ENCODE results near the gene DSCAM.

DNA sequence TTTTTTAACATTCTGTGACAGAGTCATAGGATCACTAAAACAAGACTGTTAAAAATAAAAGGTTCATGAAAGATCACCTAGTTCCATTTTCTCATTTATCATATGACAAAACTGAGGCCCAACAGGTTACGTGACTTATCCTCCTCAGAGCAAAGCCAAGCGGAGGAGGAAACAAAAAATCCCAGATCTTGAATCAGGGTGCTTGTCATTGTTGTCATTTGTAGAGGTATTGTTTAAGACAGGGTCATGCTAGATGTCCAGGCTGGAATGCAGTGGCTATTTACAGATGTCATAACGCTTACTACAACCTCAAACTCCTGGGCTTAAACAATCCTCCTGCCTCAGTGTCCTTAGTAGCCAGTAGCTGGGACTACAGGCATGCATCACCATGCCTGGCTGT is 293.2 kb downstream of the DSCAM start:
- TF ChIP-seq, protein P1, sequence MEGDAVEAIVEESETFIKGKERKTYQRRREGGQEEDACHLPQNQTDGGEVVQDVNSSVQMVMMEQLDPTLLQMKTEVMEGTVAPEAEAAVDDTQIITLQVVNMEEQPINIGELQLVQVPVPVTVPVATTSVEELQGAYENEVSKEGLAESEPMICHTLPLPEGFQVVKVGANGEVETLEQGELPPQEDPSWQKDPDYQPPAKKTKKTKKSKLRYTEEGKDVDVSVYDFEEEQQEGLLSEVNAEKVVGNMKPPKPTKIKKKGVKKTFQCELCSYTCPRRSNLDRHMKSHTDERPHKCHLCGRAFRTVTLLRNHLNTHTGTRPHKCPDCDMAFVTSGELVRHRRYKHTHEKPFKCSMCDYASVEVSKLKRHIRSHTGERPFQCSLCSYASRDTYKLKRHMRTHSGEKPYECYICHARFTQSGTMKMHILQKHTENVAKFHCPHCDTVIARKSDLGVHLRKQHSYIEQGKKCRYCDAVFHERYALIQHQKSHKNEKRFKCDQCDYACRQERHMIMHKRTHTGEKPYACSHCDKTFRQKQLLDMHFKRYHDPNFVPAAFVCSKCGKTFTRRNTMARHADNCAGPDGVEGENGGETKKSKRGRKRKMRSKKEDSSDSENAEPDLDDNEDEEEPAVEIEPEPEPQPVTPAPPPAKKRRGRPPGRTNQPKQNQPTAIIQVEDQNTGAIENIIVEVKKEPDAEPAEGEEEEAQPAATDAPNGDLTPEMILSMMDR (conservative IDR thresholded peaks at IDR 0.05; ENCODE audit: low read depth in 2 of 2) = no peak
- TF ChIP-seq, protein P2, sequence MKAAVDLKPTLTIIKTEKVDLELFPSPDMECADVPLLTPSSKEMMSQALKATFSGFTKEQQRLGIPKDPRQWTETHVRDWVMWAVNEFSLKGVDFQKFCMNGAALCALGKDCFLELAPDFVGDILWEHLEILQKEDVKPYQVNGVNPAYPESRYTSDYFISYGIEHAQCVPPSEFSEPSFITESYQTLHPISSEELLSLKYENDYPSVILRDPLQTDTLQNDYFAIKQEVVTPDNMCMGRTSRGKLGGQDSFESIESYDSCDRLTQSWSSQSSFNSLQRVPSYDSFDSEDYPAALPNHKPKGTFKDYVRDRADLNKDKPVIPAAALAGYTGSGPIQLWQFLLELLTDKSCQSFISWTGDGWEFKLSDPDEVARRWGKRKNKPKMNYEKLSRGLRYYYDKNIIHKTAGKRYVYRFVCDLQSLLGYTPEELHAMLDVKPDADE (IDR thresholded peaks at IDR 0.05) = no peak
- TF ChIP-seq EZH2phosphoT487 (IDR thresholded peaks at IDR 0.05; ENCODE audit: unreplicated experiment) (no peak), POLR2AphosphoS5 (IDR thresholded peaks at IDR 0.05; ENCODE audit: low read depth) (no peak), EZH2 (IDR thresholded peaks at IDR 0.05; ENCODE audit: low read depth, unreplicated experiment) (no peak), JUNB (IDR thresholded peaks at IDR 0.05; ENCODE audit: unreplicated experiment) (no peak), CREB1 (CRISPR knock-in tag; IDR thresholded peaks at IDR 0.05; ENCODE audit: low read depth) (no peak), ZNF114 (CRISPR knock-in tag; IDR thresholded peaks at IDR 0.05) (no peak), ZNF331 (CRISPR knock-in tag; IDR thresholded peaks at IDR 0.05; ENCODE audit: low read depth) (no peak), STAT1 (IDR thresholded peaks at IDR 0.05; ENCODE audit: unreplicated experiment) (no peak), NANOG (IDR thresholded peaks at IDR 0.05; ENCODE audit: borderline replicate concordance) (no peak)
- TF ChIP-seq, protein P3, sequence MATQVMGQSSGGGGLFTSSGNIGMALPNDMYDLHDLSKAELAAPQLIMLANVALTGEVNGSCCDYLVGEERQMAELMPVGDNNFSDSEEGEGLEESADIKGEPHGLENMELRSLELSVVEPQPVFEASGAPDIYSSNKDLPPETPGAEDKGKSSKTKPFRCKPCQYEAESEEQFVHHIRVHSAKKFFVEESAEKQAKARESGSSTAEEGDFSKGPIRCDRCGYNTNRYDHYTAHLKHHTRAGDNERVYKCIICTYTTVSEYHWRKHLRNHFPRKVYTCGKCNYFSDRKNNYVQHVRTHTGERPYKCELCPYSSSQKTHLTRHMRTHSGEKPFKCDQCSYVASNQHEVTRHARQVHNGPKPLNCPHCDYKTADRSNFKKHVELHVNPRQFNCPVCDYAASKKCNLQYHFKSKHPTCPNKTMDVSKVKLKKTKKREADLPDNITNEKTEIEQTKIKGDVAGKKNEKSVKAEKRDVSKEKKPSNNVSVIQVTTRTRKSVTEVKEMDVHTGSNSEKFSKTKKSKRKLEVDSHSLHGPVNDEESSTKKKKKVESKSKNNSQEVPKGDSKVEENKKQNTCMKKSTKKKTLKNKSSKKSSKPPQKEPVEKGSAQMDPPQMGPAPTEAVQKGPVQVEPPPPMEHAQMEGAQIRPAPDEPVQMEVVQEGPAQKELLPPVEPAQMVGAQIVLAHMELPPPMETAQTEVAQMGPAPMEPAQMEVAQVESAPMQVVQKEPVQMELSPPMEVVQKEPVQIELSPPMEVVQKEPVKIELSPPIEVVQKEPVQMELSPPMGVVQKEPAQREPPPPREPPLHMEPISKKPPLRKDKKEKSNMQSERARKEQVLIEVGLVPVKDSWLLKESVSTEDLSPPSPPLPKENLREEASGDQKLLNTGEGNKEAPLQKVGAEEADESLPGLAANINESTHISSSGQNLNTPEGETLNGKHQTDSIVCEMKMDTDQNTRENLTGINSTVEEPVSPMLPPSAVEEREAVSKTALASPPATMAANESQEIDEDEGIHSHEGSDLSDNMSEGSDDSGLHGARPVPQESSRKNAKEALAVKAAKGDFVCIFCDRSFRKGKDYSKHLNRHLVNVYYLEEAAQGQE (IDR thresholded peaks at IDR 0.05; ENCODE audit: unreplicated experiment) = no peak
- TF ChIP-seq, protein P4, sequence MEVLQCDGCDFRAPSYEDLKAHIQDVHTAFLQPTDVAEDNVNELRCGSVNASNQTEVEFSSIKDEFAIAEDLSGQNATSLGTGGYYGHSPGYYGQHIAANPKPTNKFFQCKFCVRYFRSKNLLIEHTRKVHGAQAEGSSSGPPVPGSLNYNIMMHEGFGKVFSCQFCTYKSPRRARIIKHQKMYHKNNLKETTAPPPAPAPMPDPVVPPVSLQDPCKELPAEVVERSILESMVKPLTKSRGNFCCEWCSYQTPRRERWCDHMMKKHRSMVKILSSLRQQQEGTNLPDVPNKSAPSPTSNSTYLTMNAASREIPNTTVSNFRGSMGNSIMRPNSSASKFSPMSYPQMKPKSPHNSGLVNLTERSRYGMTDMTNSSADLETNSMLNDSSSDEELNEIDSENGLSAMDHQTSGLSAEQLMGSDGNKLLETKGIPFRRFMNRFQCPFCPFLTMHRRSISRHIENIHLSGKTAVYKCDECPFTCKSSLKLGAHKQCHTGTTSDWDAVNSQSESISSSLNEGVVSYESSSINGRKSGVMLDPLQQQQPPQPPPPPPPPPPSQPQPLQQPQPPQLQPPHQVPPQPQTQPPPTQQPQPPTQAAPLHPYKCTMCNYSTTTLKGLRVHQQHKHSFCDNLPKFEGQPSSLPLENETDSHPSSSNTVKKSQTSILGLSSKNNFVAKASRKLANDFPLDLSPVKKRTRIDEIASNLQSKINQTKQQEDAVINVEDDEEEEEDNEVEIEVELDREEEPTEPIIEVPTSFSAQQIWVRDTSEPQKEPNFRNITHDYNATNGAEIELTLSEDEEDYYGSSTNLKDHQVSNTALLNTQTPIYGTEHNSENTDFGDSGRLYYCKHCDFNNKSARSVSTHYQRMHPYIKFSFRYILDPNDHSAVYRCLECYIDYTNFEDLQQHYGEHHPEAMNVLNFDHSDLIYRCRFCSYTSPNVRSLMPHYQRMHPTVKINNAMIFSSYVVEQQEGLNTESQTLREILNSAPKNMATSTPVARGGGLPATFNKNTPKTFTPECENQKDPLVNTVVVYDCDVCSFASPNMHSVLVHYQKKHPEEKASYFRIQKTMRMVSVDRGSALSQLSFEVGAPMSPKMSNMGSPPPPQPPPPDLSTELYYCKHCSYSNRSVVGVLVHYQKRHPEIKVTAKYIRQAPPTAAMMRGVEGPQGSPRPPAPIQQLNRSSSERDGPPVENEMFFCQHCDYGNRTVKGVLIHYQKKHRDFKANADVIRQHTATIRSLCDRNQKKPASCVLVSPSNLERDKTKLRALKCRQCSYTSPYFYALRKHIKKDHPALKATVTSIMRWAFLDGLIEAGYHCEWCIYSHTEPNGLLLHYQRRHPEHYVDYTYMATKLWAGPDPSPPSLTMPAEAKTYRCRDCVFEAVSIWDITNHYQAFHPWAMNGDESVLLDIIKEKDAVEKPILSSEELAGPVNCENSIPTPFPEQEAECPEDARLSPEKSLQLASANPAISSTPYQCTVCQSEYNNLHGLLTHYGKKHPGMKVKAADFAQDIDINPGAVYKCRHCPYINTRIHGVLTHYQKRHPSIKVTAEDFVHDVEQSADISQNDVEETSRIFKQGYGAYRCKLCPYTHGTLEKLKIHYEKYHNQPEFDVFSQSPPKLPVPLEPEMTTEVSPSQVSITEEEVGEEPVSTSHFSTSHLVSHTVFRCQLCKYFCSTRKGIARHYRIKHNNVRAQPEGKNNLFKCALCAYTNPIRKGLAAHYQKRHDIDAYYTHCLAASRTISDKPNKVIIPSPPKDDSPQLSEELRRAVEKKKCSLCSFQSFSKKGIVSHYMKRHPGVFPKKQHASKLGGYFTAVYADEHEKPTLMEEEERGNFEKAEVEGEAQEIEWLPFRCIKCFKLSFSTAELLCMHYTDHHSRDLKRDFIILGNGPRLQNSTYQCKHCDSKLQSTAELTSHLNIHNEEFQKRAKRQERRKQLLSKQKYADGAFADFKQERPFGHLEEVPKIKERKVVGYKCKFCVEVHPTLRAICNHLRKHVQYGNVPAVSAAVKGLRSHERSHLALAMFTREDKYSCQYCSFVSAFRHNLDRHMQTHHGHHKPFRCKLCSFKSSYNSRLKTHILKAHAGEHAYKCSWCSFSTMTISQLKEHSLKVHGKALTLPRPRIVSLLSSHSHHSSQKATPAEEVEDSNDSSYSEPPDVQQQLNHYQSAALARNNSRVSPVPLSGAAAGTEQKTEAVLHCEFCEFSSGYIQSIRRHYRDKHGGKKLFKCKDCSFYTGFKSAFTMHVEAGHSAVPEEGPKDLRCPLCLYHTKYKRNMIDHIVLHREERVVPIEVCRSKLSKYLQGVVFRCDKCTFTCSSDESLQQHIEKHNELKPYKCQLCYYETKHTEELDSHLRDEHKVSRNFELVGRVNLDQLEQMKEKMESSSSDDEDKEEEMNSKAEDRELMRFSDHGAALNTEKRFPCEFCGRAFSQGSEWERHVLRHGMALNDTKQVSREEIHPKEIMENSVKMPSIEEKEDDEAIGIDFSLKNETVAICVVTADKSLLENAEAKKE (CRISPR knock-in tag; IDR thresholded peaks at IDR 0.05) = no peak

Measured in GM23338 (cell line).